H9 (cell line): ENCODE data around the gene MAD1L1. TPM values are rescaled to one million over a fixed set of nuclear protein-coding genes. Genes with fewer than 3 reads are reported as not detected.

Experiments
- DNase-seq: peaks from one replicate; pipeline ENCODE4 v3.0.0-alpha.2; 2017
- H2AFZ ChIP-seq: one replicate; pipeline ENCODE4 v1.6.1; 2013; ENCODE audit warnings: mild to moderate bottlenecking, low read length, control low read depth, moderate library complexity
- H2AK5ac ChIP-seq: 2 replicates; pipeline ENCODE4 v1.6.1; 2013; ENCODE audit warnings: low read length, control low read depth, mixed read lengths; ENCODE audit not compliant: insufficient read length
- H2BK120ac ChIP-seq: one replicate; pipeline ENCODE4 v1.6.1; 2013; ENCODE audit warnings: low read depth, mild to moderate bottlenecking, low read length, control low read depth, inconsistent platforms; ENCODE audit not compliant: poor library complexity, severe bottlenecking
- H2BK12ac ChIP-seq: 2 replicates; pipeline ENCODE4 v1.6.1; 2013; ENCODE audit warnings: low read length, control low read depth, mixed read lengths, low read depth; ENCODE audit not compliant: insufficient read length
- H2BK15ac ChIP-seq: 2 replicates; pipeline ENCODE4 v1.6.1; 2013; ENCODE audit warnings: low read depth, low read length, control low read depth
- H2BK20ac ChIP-seq: one replicate; pipeline ENCODE4 v1.6.1; 2013; ENCODE audit warnings: low read depth, mild to moderate bottlenecking, low read length, control low read depth, inconsistent platforms; ENCODE audit not compliant: poor library complexity, severe bottlenecking
- H2BK5ac ChIP-seq: 2 replicates; pipeline ENCODE4 v1.6.1; 2013; ENCODE audit warnings: low read length, control low read depth, mixed read lengths; ENCODE audit not compliant: insufficient read length
- H3K14ac ChIP-seq: 2 replicates; pipeline ENCODE4 v1.6.1; 2013; ENCODE audit warnings: low read length, control low read depth; ENCODE audit not compliant: insufficient read depth
- H3K18ac ChIP-seq: 2 replicates; pipeline ENCODE4 v1.6.1; 2013; ENCODE audit warnings: low read depth, mild to moderate bottlenecking, mixed read lengths, low read length, control low read depth; ENCODE audit not compliant: insufficient read length
- H3K23ac ChIP-seq: 2 replicates; pipeline ENCODE4 v1.6.1; 2013; ENCODE audit warnings: low read length, control low read depth, mixed read lengths, low read depth; ENCODE audit not compliant: insufficient read length
- H3K23me2 ChIP-seq: 2 replicates; pipeline ENCODE4 v1.6.1; 2013; ENCODE audit warnings: low read depth, mild to moderate bottlenecking, mixed read lengths, low read length, control low read depth; ENCODE audit not compliant: insufficient read length, poor library complexity, severe bottlenecking
- H3K27ac ChIP-seq: 2 replicates; pipeline ENCODE4 v1.5.1; 2013; ENCODE audit warnings: low read length, control low read depth, mixed read lengths, low read depth; ENCODE audit not compliant: insufficient read length
- H3K27me3 ChIP-seq: 2 replicates; pipeline ENCODE4 v1.6.1; 2013; ENCODE audit warnings: low read length, control low read depth, inconsistent platforms; ENCODE audit not compliant: insufficient read depth
- H3K4ac ChIP-seq: 2 replicates; pipeline ENCODE4 v1.6.1; 2013; ENCODE audit warnings: low read depth, mild to moderate bottlenecking, control low read depth, inconsistent platforms, low read length, moderate library complexity
- H3K4me1 ChIP-seq: 2 replicates; pipeline ENCODE4 v1.6.1; 2013; ENCODE audit warnings: low read length, control low read depth, inconsistent platforms; ENCODE audit not compliant: insufficient read depth
- H3K4me2 ChIP-seq: 2 replicates; pipeline ENCODE4 v1.6.1; 2013; ENCODE audit warnings: low read length, control low read depth, mixed read lengths; ENCODE audit not compliant: insufficient read length, insufficient read depth
- H3K56ac ChIP-seq: 2 replicates; pipeline ENCODE4 v1.6.1; 2013; ENCODE audit warnings: low read depth, mild to moderate bottlenecking, mixed read lengths, low read length, control low read depth; ENCODE audit not compliant: insufficient read length
- H3K79me1 ChIP-seq: 2 replicates; pipeline ENCODE4 v1.6.1; 2013; ENCODE audit warnings: low read depth, mild to moderate bottlenecking, moderate library complexity, low read length, control low read depth, inconsistent platforms; ENCODE audit not compliant: insufficient read depth, poor library complexity, severe bottlenecking
- H3K79me2 ChIP-seq: 2 replicates; pipeline ENCODE4 v1.6.1; 2013; ENCODE audit warnings: low read length, control low read depth, inconsistent platforms; ENCODE audit not compliant: insufficient read depth
- H3K9ac ChIP-seq: 2 replicates; pipeline ENCODE4 v1.6.1; 2013; ENCODE audit warnings: low read length, control low read depth, mixed read lengths; ENCODE audit not compliant: insufficient read length; ENCODE audit errors: extremely low read depth
- H3K9me3 ChIP-seq: one replicate; pipeline ENCODE4 v1.6.1; 2013; ENCODE audit warnings: low read depth, low read length, inconsistent platforms; ENCODE audit not compliant: control insufficient read depth
- H3T11ph ChIP-seq: one replicate; pipeline ENCODE4 v1.6.1; 2013; ENCODE audit warnings: mild to moderate bottlenecking, low read length, control low read depth, inconsistent platforms
- H4K20me1 ChIP-seq: one replicate; pipeline ENCODE4 v1.6.1; 2013; ENCODE audit not compliant: control insufficient read depth, insufficient read length, insufficient read depth
- H4K5ac ChIP-seq: 2 replicates; pipeline ENCODE4 v1.6.1; 2013; ENCODE audit warnings: low read depth, mild to moderate bottlenecking, mixed read lengths, low read length, control low read depth; ENCODE audit not compliant: insufficient read length
- H4K8ac ChIP-seq: replicated peaks from 2 replicates; pipeline ENCODE4 v1.6.1; 2013; ENCODE audit warnings: low read length, control low read depth, mixed read lengths, low read depth; ENCODE audit not compliant: insufficient read length
- H4K91ac ChIP-seq: 2 replicates; pipeline ENCODE4 v1.6.1; 2013; ENCODE audit warnings: low read depth, mild to moderate bottlenecking, moderate library complexity, mixed read lengths, low read length, control low read depth; ENCODE audit not compliant: insufficient read length
- H3K27ac Mint-ChIP-seq, 3 experiments: 2 replicates in 2 of 3; 3 replicates in 1 of 3; pipeline ENCODE4 v1.8.0; 2020 to 2021; ENCODE audit warnings: mixed read lengths in 3 of 3, mild to moderate bottlenecking in 1 of 3, moderate library complexity in 1 of 3
- H3K27me3 Mint-ChIP-seq: 2 replicates; pipeline ENCODE4 v1.8.0; 2021; ENCODE audit warnings: low read depth, mild to moderate bottlenecking, moderate library complexity, mixed read lengths
- H3K36me3 Mint-ChIP-seq, 3 experiments: 2 replicates in 2 of 3; 3 replicates in 1 of 3; pipeline ENCODE4 v1.8.0; 2020 to 2021; ENCODE audit warnings: low read depth in 3 of 3, mixed read lengths in 3 of 3; ENCODE audit not compliant: insufficient read depth in 1 of 3
- H3K4me1 Mint-ChIP-seq, 2 experiments: 2 replicates each; pipeline ENCODE4 v1.8.0; 2020; ENCODE audit warnings: mixed read lengths in 2 of 2
- H3K4me3 Mint-ChIP-seq, 2 experiments: 2 replicates in 1 of 2; 3 replicates in 1 of 2; pipeline ENCODE4 v1.8.0; 2020 to 2021; ENCODE audit warnings: mild to moderate bottlenecking in 2 of 2, mixed read lengths in 2 of 2, moderate library complexity in 1 of 2
- H3K9me3 Mint-ChIP-seq, 2 experiments: 2 replicates in 1 of 2; 3 replicates in 1 of 2; pipeline ENCODE4 v1.8.0; 2020; ENCODE audit warnings: mild to moderate bottlenecking in 2 of 2, mixed read lengths in 2 of 2, moderate library complexity in 1 of 2
- CTCF ChIP-seq: fragments of 200-600 bp; sonication (generic); conservative IDR thresholded peaks from 3 replicates; pipeline ENCODE4 v1.8.0; 2021; ENCODE audit warnings: antibody characterized with exemption, mild to moderate bottlenecking
- WGBS: extraction: QIAGEN DNeasy Blood & Tissue Kit; methylation state at CpG from one replicate; pipeline ENCODE4 v1.1.7; 2013; ENCODE audit warnings: missing lambda C conversion rate, low lambda C conversion rate, mixed read lengths; ENCODE audit not compliant: insufficient read length; ENCODE audit errors: extremely low coverage; 5-methylcytosine and 5-hydroxymethylcytosine counted together
- total RNA-seq: library from RNA; stranded (reverse); gene quantifications from 2 replicates; pipeline ENCODE4 v1.2.1, GENCODE V29; 2021

The MAD1L1 gene
- total RNA-seq, 1 experiment from 2014 or later: 39.0 TPM

GRCh38 chr7:1869452-1870130 lies 363.2 kb downstream of the MAD1L1 start:
- no peak overlapping the region for H3K4me2 ChIP-seq
- TF ChIP-seq CTCF: no peak
- H3K56ac ChIP-seq: no peak overlapping the region
- H2BK20ac ChIP-seq: no peak overlapping the region
- no peaks in the 10 kb centered on the region for H4K20me1 ChIP-seq
- peaks cover 4 to 6% of the 10 kb centered on the region in 2 experiments; a peak in 3 of 4 replicates for H3K4me1 Mint-ChIP-seq
- H2BK15ac ChIP-seq: no peak overlapping the region
- no peak overlapping the region for H4K8ac ChIP-seq
- H3K27me3 Mint-ChIP-seq: no peaks in the 10 kb centered on the region
- H3K9me3 Mint-ChIP-seq: peaks cover 8 to 14% of the 10 kb centered on the region in 2 experiments; a peak in 4 of 5 replicates
- H2BK5ac ChIP-seq: no peak overlapping the region
- no peak overlapping the region for H3K23ac ChIP-seq
- no peak overlapping the region for H3T11ph ChIP-seq
- no peak overlapping the region for H3K9ac ChIP-seq
- H3K36me3 Mint-ChIP-seq: peaks cover 0 to 13% (median 3%) of the 10 kb centered on the region in 3 experiments; a peak in 4 of 7 replicates
- no peak for DNase-seq
- H3K23me2 ChIP-seq: no peaks in the 10 kb centered on the region
- no peak overlapping the region for H3K27ac ChIP-seq
- no peak overlapping the region for H3K27ac Mint-ChIP-seq
- H3K27me3 ChIP-seq: no peaks in the 10 kb centered on the region
- no peak overlapping the region for H4K5ac ChIP-seq
- peaks cover 2% of the 10 kb centered on the region for H3K79me1 ChIP-seq
- H2AK5ac ChIP-seq: no peak overlapping the region
- no peak overlapping the region for H3K4ac ChIP-seq
- H3K18ac ChIP-seq: no peak overlapping the region
- H2AFZ ChIP-seq: no peak overlapping the region
- H3K79me2 ChIP-seq: no peaks in the 10 kb centered on the region
- no CpG with 5 or more reads among the region's 28 CpGs for WGBS
- no peak overlapping the region for H3K4me3 Mint-ChIP-seq
- H4K91ac ChIP-seq: no peak overlapping the region
- H3K14ac ChIP-seq: no peak overlapping the region; the same call in 1 of the 2 replicates
- H3K9me3 ChIP-seq: no peaks in the 10 kb centered on the region
- H2BK12ac ChIP-seq: no peak overlapping the region
- H2BK120ac ChIP-seq: no peak overlapping the region
- H3K4me1 ChIP-seq: no peaks in the 10 kb centered on the region
